ENCODE data around the gene M1AP. TPM values are rescaled to one million over a fixed set of nuclear protein-coding genes. Genes with fewer than 3 reads are reported as not detected.

The M1AP gene
- total and polyA plus RNA-seq, 9 of the 15 experiments (the other 6 are each of a cell fraction or from before 2014, with no cell fraction given), result 0.06 to 0.33 (median 0.11) TPM; not detected in 4

DNA sequence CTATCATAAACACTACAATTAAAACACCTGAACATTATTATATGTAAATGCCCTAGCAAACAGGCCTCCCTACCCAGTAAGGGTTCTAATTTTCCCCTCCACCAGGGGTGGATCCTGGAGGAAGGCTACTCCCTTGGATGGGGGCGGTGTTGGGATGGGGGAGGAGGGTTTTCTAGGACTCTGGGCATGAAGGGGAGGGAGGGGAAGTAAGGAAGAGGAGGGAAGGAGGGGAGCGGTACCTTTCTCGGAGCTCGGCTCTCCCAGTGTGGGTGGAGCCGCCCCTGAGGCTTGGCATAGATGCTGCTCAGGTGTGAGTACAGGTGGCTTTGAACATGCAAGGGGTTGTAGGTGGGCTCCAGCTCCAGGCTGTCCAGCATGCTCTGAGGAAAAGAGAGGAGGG, 88.2 kb downstream of the M1AP start:
- Histone ChIP-seq H3K27ac (ENCODE audit: extremely low read depth, low read depth, low read length) (no peak overlapping the region), H3K27me3 (ENCODE audit: control insufficient read depth in 2 of 2, insufficient read depth in 2 of 2, low read length in 2 of 2) (peaks cover 0 to 16% of the 10 kb centered on the region in 2 experiments; a peak in 2 of 5 replicates), H3K4me1 (replicated peaks in 1 of 2; ENCODE audit: control insufficient read depth in 2 of 2, insufficient read depth in 2 of 2, low read length in 2 of 2) (peaks cover 15 to 27% of the 10 kb centered on the region in 2 experiments; a peak in 4 of 5 replicates), H2AFZ (ENCODE audit: low read depth, low read length) (no peak overlapping the region), H4K20me1 (replicated peaks; ENCODE audit: control insufficient read depth, insufficient read depth, low read length) (no peaks in the 10 kb centered on the region), H3K36me3 (ENCODE audit: control insufficient read depth, insufficient read depth, low read length) (peaks cover 17% of the 10 kb centered on the region; the same call in 1 of the 3 replicates), H3K9ac (ENCODE audit: insufficient read depth in 1 of 2, low read depth in 2 of 2, low read length in 2 of 2) (peak overlapping the region in 1 of 2 experiments; percentile 81; a peak in 1 of 4 replicates), H3K9me3 (replicated peaks; ENCODE audit: control insufficient read depth, insufficient read depth, low read depth, low read length) (no peaks in the 10 kb centered on the region), H3K4me2 (ENCODE audit: insufficient read depth, low read length) (no peak overlapping the region), H3K4me3 (no peak overlapping the region), H3K9me1 (ENCODE audit: control insufficient read depth, insufficient read depth, low read length) (no peaks in the 10 kb centered on the region), H3K79me2 (ENCODE audit: control insufficient read depth, insufficient read depth, low read length) (peaks cover 11% of the 10 kb centered on the region; the same call in 2 of the 3 replicates)
- ChIA-PET CTCF (ENCODE audit: low intra/inter-chr PET ratio) (no interaction called here), POLR2A (interaction anchor here (0.5 to 1.5 kb wide), 3 partner anchors 9 to 1191 kb away, joined by 3 to 6 read pairs (median 3); no protein-coding TSS in a partner anchor)
- ATAC-seq, result no peak
- in situ Hi-C loops (cut with MboI), result no loop called here
- BruUV-seq (replicated peaks), result no TSS peak
- no peak for TF ChIP-seq NUFIP1 (IDR thresholded peaks at IDR 0.05; ENCODE audit: partially characterized antibody)
- TF ChIP-seq, protein P1, sequence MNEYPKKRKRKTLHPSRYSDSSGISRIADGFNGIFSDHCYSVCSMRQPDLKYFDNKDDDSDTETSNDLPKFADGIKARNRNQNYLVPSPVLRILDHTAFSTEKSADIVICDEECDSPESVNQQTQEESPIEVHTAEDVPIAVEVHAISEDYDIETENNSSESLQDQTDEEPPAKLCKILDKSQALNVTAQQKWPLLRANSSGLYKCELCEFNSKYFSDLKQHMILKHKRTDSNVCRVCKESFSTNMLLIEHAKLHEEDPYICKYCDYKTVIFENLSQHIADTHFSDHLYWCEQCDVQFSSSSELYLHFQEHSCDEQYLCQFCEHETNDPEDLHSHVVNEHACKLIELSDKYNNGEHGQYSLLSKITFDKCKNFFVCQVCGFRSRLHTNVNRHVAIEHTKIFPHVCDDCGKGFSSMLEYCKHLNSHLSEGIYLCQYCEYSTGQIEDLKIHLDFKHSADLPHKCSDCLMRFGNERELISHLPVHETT (CRISPR knock-in tag; conservative IDR thresholded peaks at IDR 0.05 in 1 of 2, IDR thresholded peaks at IDR 0.05 in 1 of 2), result no peak
- TF ChIP-seq, protein P2, sequence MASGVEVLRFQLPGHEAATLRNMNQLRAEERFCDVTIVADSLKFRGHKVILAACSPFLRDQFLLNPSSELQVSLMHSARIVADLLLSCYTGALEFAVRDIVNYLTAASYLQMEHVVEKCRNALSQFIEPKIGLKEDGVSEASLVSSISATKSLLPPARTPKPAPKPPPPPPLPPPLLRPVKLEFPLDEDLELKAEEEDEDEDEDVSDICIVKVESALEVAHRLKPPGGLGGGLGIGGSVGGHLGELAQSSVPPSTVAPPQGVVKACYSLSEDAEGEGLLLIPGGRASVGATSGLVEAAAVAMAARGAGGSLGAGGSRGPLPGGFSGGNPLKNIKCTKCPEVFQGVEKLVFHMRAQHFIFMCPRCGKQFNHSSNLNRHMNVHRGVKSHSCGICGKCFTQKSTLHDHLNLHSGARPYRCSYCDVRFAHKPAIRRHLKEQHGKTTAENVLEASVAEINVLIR (CRISPR knock-in tag; IDR thresholded peaks at IDR 0.05), result no peak
- TF ChIP-seq BRF1 (IDR thresholded peaks at IDR 0.05; ENCODE audit: borderline replicate concordance, extremely low read depth, insufficient read length), result no peak
- no peak for TF ChIP-seq ZNF23 (CRISPR knock-in tag; IDR thresholded peaks at IDR 0.05)
- no peak for TF ChIP-seq GMEB1 (CRISPR knock-in tag; IDR thresholded peaks at IDR 0.05)
- no peak for TF ChIP-seq TEAD2 (tag; IDR thresholded peaks at IDR 0.05)
- no peak for TF ChIP-seq SMARCB1 (IDR thresholded peaks at IDR 0.05; ENCODE audit: insufficient read length, low read depth)
- TF ChIP-seq CREBBP (IDR thresholded peaks at IDR 0.05; ENCODE audit: low read depth, low read length), result no peak
- no peak for TF ChIP-seq SNAPC5 (CRISPR knock-in tag; IDR thresholded peaks at IDR 0.05)
- DNase-seq (ENCODE audit: extremely low read depth in 1 of 4, low spot score in 3 of 4), result no peak
- 25% methylated on average over 4 of the region's 5 CpGs for WGBS (ENCODE audit: insufficient coverage, low coverage, missing lambda C conversion rate)
- no peak for FAIRE-seq
- intact Hi-C loops (cut with micrococcal nuclease), result no loop called here
